ENCODE data around the gene EEF1G. TPM values are rescaled to one million over a fixed set of nuclear protein-coding genes. Genes with fewer than 3 reads are reported as not detected.
"Not testable (repeated sequence)": the region's sequence is repeated elsewhere in the genome, so short reads cannot be mapped to it uniquely, and the experiment has no call there.

EEF1G gene
- total RNA-seq, 4 donors from 2014 or later = 1,068 to 1,537 (median 1,375) TPM

GRCh38 chr11:62569611-62570010 is 4.1 kb downstream of the EEF1G start:
- WGBS = 76% methylated on average over 1 of the region's 1 CpG
- DNase-seq (ENCODE audit: extremely low spot score) = no peak
- Histone ChIP-seq H3K4me3 (no peak overlapping the region), H3K9me3 (no peaks in the 10 kb centered on the region), H3K27me3 (no peaks in the 10 kb centered on the region), H3K27ac (replicated peaks in 1 of 4) (peak overlapping the region in 2 of 4 donors; percentile 32 to 37), H3K4me1 (peaks cover 22 to 46% (median 43%) of the 10 kb centered on the region in 4 donors), H3K36me3 (peaks cover 62 to 81% (median 75%) of the 10 kb centered on the region in 4 donors)
- intact Hi-C loops (cut with DNase I) = no loop called here
- no peak for TF ChIP-seq POLR2A (IDR thresholded peaks at IDR 0.05; ENCODE audit: low read depth)
- no peak for TF ChIP-seq CTCF (IDR thresholded peaks at IDR 0.05)
- no peak for TF ChIP-seq POLR2AphosphoS5 (IDR thresholded peaks at IDR 0.05)
- TF ChIP-seq EP300 (IDR thresholded peaks at IDR 0.05) = no peak

GRCh38 chr11:62567018-62567633 is 6.6 kb downstream of the EEF1G start:
- intact Hi-C loops (cut with DNase I) = no loop called here
- DNase-seq (ENCODE audit: extremely low spot score) = no peak
- TF ChIP-seq CTCF (IDR thresholded peaks at IDR 0.05) (no peak), EP300 (IDR thresholded peaks at IDR 0.05) (no peak), POLR2A (IDR thresholded peaks at IDR 0.05; ENCODE audit: low read depth) (no peak)
- no peaks in the 10 kb centered on the region for H3K9me3 ChIP-seq
- H3K4me3 ChIP-seq = no peak overlapping the region
- H3K4me1 ChIP-seq = peaks cover 10 to 41% (median 32%) of the 10 kb centered on the region in 4 donors
- peaks cover 64 to 100% (median 95%) of the 10 kb centered on the region in 4 donors for H3K36me3 ChIP-seq
- WGBS = 86% methylated on average over 8 of the region's 8 CpGs
- H3K27me3 ChIP-seq = no peaks in the 10 kb centered on the region
- H3K27ac ChIP-seq (replicated peaks in 1 of 4) = peak overlapping the region in 2 of 4 donors; percentile 9 to 30

- no peak overlapping the region for H3K27ac ChIP-seq (replicated peaks in 1 of 4)
- peaks cover 62 to 97% (median 93%) of the 10 kb centered on the region in 4 donors for H3K36me3 ChIP-seq
- peaks cover 2 to 40% (median 31%) of the 10 kb centered on the region in 4 donors for H3K4me1 ChIP-seq
- intact Hi-C loops (cut with DNase I) = no loop called here
- 89% methylated on average over 8 of the region's 8 CpGs for WGBS
- H3K9me3 ChIP-seq = no peaks in the 10 kb centered on the region
- TF ChIP-seq POLR2A (IDR thresholded peaks at IDR 0.05; ENCODE audit: low read depth) = no peak
- no peak for TF ChIP-seq EP300 (IDR thresholded peaks at IDR 0.05)
- TF ChIP-seq CTCF (IDR thresholded peaks at IDR 0.05) = no peak
- no peak for TF ChIP-seq POLR2AphosphoS5 (IDR thresholded peaks at IDR 0.05)
- H3K27me3 ChIP-seq = no peaks in the 10 kb centered on the region
- DNase-seq (ENCODE audit: extremely low spot score) = no peak
- no peak overlapping the region for H3K4me3 ChIP-seq
Observed at GRCh38 chr11:62566247-62566646, 7.4 kb downstream of the EEF1G start.

- H3K9me3 ChIP-seq = no peaks in the 10 kb centered on the region
- peaks cover 52 to 88% (median 84%) of the 10 kb centered on the region in 4 donors for H3K36me3 ChIP-seq
- no peak overlapping the region for H3K4me3 ChIP-seq
- peaks cover 9 to 40% (median 31%) of the 10 kb centered on the region in 4 donors for H3K4me1 ChIP-seq
- intact Hi-C loops (cut with DNase I) = no loop called here
- H3K27ac ChIP-seq (replicated peaks in 1 of 4) = peak overlapping the region in 1 of 4 donors; percentile 5
- H3K27me3 ChIP-seq = no peaks in the 10 kb centered on the region
- no peak for DNase-seq (ENCODE audit: extremely low spot score)
- TF ChIP-seq POLR2AphosphoS5 (IDR thresholded peaks at IDR 0.05) (no peak), CTCF (IDR thresholded peaks at IDR 0.05) (no peak), POLR2A (IDR thresholded peaks at IDR 0.05; ENCODE audit: low read depth) (no peak), EP300 (IDR thresholded peaks at IDR 0.05) (no peak)
- WGBS = 66% methylated on average over 5 of the region's 5 CpGs
Observed at GRCh38 chr11:62565100-62565802, 8.4 kb downstream of the EEF1G start.

- H3K27me3 ChIP-seq; DNase-seq (ENCODE audit: extremely low spot score); H3K4me3 ChIP-seq; H3K9me3 ChIP-seq: not testable (repeated sequence)
- Histone ChIP-seq H3K4me1 (peaks cover 29 to 67% (median 51%) of the 10 kb centered on the region in 4 donors), H3K27ac (replicated peaks in 1 of 4) (peak overlapping the region; percentile 88 to 94 (median 90)), H3K36me3 (peaks cover 32 to 76% (median 75%) of the 10 kb centered on the region in 4 donors)
- WGBS = 69% methylated on average over 3 of the region's 3 CpGs
- intact Hi-C loops (cut with DNase I) = loop anchor here (5.0 kb wide), 1 partner anchor 139 kb away; no protein-coding TSS in a partner anchor
Observed at GRCh38 chr11:62561677-62562230, 11.9 kb downstream of the EEF1G start.
